Measurements from ENCODE around the gene SCP2D1. TPM values are rescaled to one million over a fixed set of nuclear protein-coding genes. Genes with fewer than 3 reads are reported as not detected.

Gene SCP2D1
- total RNA-seq, 1 experiment from 2014 or later: not detected

GRCh38 chr20:18808712-18809111 lies 4.9 kb upstream of the SCP2D1 start:
- Histone ChIP-seq H2AFZ (ENCODE audit: low read length) (no peak overlapping the region), H3K27ac (ENCODE audit: low read length) (no peak overlapping the region), H3K9ac (ENCODE audit: low read length) (no peak overlapping the region), H3K4me3 (ENCODE audit: low read length) (no peak overlapping the region), H3F3A (ENCODE audit: low read length, unreplicated experiment) (no peaks in the 10 kb centered on the region), H3K79me2 (ENCODE audit: low read length) (no peaks in the 10 kb centered on the region), H3K4me1 (ENCODE audit: insufficient read depth, low read length) (peaks cover 6% of the 10 kb centered on the region; the same call in 1 of the 2 replicates), H3K4me2 (ENCODE audit: low read length) (no peak overlapping the region), H3K27me3 (ENCODE audit: low read length) (peaks cover 49% of the 10 kb centered on the region), H3K9me2 (replicated peaks; ENCODE audit: low read length) (no peaks in the 10 kb centered on the region), H3K9me3 (ENCODE audit: low read length) (0 out of 2 replicates have a peak, but pooled peaks cover 7% of the 10 kb centered on the region), H3K36me3 (ENCODE audit: low read depth, low read length) (no peaks in the 10 kb centered on the region), H4K20me1 (ENCODE audit: low read length) (no peaks in the 10 kb centered on the region)
- ChIA-PET POLR2A (ENCODE audit: unreplicated experiment) (no interaction called here), CTCF (no interaction called here)
- no peak for ATAC-seq
- no peak for DNase-seq
- TF ChIP-seq EZH2phosphoT487 (IDR thresholded peaks at IDR 0.05; ENCODE audit: borderline replicate concordance, low read length) (no peak), EZH2 (IDR thresholded peaks at IDR 0.05; ENCODE audit: low read length, unreplicated experiment) (no peak)
- TF ChIP-seq, protein P1, sequence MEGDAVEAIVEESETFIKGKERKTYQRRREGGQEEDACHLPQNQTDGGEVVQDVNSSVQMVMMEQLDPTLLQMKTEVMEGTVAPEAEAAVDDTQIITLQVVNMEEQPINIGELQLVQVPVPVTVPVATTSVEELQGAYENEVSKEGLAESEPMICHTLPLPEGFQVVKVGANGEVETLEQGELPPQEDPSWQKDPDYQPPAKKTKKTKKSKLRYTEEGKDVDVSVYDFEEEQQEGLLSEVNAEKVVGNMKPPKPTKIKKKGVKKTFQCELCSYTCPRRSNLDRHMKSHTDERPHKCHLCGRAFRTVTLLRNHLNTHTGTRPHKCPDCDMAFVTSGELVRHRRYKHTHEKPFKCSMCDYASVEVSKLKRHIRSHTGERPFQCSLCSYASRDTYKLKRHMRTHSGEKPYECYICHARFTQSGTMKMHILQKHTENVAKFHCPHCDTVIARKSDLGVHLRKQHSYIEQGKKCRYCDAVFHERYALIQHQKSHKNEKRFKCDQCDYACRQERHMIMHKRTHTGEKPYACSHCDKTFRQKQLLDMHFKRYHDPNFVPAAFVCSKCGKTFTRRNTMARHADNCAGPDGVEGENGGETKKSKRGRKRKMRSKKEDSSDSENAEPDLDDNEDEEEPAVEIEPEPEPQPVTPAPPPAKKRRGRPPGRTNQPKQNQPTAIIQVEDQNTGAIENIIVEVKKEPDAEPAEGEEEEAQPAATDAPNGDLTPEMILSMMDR (conservative IDR thresholded peaks at IDR 0.05; ENCODE audit: low read depth, low read length): no peak
- intact Hi-C loops (cut with micrococcal nuclease): no loop called here
- BruUV-seq (replicated peaks): no TSS peak

GRCh38 chr20:18811186-18811585 lies 2.4 kb upstream of the SCP2D1 start:
- ATAC-seq (no peak), DNase-seq (no peak)
- no peak overlapping the region for H3K27ac ChIP-seq (ENCODE audit: low read length)
- no peaks in the 10 kb centered on the region for H3F3A ChIP-seq (ENCODE audit: low read length, unreplicated experiment)
- H3K4me1 ChIP-seq (ENCODE audit: insufficient read depth, low read length): peaks cover 2% of the 10 kb centered on the region; the same call in 1 of the 2 replicates
- H3K36me3 ChIP-seq (ENCODE audit: low read depth, low read length): no peaks in the 10 kb centered on the region
- peaks cover 52% of the 10 kb centered on the region for H3K27me3 ChIP-seq (ENCODE audit: low read length)
- H3K9me2 ChIP-seq (replicated peaks; ENCODE audit: low read length): no peaks in the 10 kb centered on the region
- POLR2A ChIA-PET (ENCODE audit: unreplicated experiment): interaction anchor here (0.6 kb wide), 1 partner anchor 965 kb away, joined by 3 read pairs; no protein-coding TSS in a partner anchor
- no peak overlapping the region for H3K4me2 ChIP-seq (ENCODE audit: low read length)
- CTCF ChIA-PET: no interaction called here
- no peak overlapping the region for H2AFZ ChIP-seq (ENCODE audit: low read length)
- TF ChIP-seq, protein P1 (conservative IDR thresholded peaks at IDR 0.05; ENCODE audit: low read depth, low read length): no peak
- TF ChIP-seq EZH2phosphoT487 (IDR thresholded peaks at IDR 0.05; ENCODE audit: borderline replicate concordance, low read length) (no peak), EZH2 (IDR thresholded peaks at IDR 0.05; ENCODE audit: low read length, unreplicated experiment) (no peak)
- H3K4me3 ChIP-seq (ENCODE audit: low read length): no peak overlapping the region
- intact Hi-C loops (cut with micrococcal nuclease): no loop called here
- no peaks in the 10 kb centered on the region for H3K9me3 ChIP-seq (ENCODE audit: low read length)
- no peak overlapping the region for H3K9ac ChIP-seq (ENCODE audit: low read length)
- H3K79me2 ChIP-seq (ENCODE audit: low read length): no peaks in the 10 kb centered on the region
- no peaks in the 10 kb centered on the region for H4K20me1 ChIP-seq (ENCODE audit: low read length)
- no TSS peak for BruUV-seq (replicated peaks)

DNA sequence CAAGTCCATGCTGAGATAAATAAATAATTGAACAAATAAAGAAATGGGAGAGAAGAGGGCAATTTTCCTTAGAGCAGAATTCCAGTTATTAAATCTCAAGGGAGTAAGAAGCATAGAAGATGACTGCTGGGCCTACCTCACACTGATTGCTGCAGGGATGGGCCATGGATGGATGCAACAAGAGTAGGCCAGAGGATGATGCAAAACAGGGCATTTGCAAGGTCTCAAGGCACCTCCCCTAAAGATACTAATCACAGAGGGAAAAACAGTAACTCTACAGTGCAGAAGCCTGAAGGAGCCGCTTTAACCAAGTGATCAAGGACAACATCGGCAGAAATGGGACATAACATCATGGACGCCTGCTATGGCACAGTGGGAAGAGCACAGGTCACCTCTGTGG lies 1.7 kb upstream of the SCP2D1 start:
- Histone ChIP-seq H3F3A (ENCODE audit: low read length, unreplicated experiment) (no peaks in the 10 kb centered on the region), H3K27me3 (ENCODE audit: low read length) (peaks cover 52% of the 10 kb centered on the region), H4K20me1 (ENCODE audit: low read length) (no peaks in the 10 kb centered on the region), H3K27ac (ENCODE audit: low read length) (no peak overlapping the region), H2AFZ (ENCODE audit: low read length) (no peak overlapping the region), H3K4me1 (ENCODE audit: insufficient read depth, low read length) (no peaks in the 10 kb centered on the region), H3K9ac (ENCODE audit: low read length) (no peak overlapping the region), H3K9me2 (replicated peaks; ENCODE audit: low read length) (no peaks in the 10 kb centered on the region), H3K4me2 (ENCODE audit: low read length) (no peak overlapping the region), H3K4me3 (ENCODE audit: low read length) (no peak overlapping the region), H3K9me3 (ENCODE audit: low read length) (no peaks in the 10 kb centered on the region), H3K79me2 (ENCODE audit: low read length) (no peaks in the 10 kb centered on the region), H3K36me3 (ENCODE audit: low read depth, low read length) (no peaks in the 10 kb centered on the region)
- DNase-seq (no peak), ATAC-seq (no peak)
- no peak for TF ChIP-seq EZH2phosphoT487 (IDR thresholded peaks at IDR 0.05; ENCODE audit: borderline replicate concordance, low read length)
- TF ChIP-seq, protein P1 (conservative IDR thresholded peaks at IDR 0.05; ENCODE audit: low read depth, low read length): no peak
- TF ChIP-seq EZH2 (IDR thresholded peaks at IDR 0.05; ENCODE audit: low read length, unreplicated experiment): no peak
- no TSS peak for BruUV-seq (replicated peaks)
- intact Hi-C loops (cut with micrococcal nuclease): no loop called here
- ChIA-PET CTCF (no interaction called here), POLR2A (ENCODE audit: unreplicated experiment) (no interaction called here)

All from PC-3 (cell line).